ENCODE measurements around the gene SFI1.
"Not testable (repeated sequence)": the region's sequence is repeated elsewhere in the genome, so short reads cannot be mapped to it uniquely, and the experiment has no call there.

SFI1 gene

GRCh38 chr22:31556627-31557203 lies 60.4 kb downstream of the SFI1 start:
- Histone ChIP-seq H3K9ac (ENCODE audit: low read depth, low read length) (no peak overlapping the region), H3K4me1 (ENCODE audit: insufficient read depth, low read length) (no peaks in the 10 kb centered on the region), H3K27me3 (ENCODE audit: insufficient read depth, low read length) (no peaks in the 10 kb centered on the region), H3K27ac (ENCODE audit: low read depth, low read length) (no peak overlapping the region), H3K4me3 (ENCODE audit: low read length) (no peak overlapping the region), H3K9me3 (ENCODE audit: insufficient read depth, low read depth, low read length) (no peaks in the 10 kb centered on the region), H3K36me3 (ENCODE audit: insufficient read depth, low read length) (peaks cover 11% of the 10 kb centered on the region; the same call in 1 of the 2 replicates)
- WGBS = 79% methylated on average over 9 of the region's 9 CpGs

GRCh38 chr22:31558546-31558945 lies 62.2 kb downstream of the SFI1 start:
- H3K9me3 ChIP-seq (ENCODE audit: insufficient read depth, low read depth, low read length) = not testable (repeated sequence)

GRCh38 chr22:31561238-31561887 lies 65.0 kb downstream of the SFI1 start:
- H3K27me3 ChIP-seq (ENCODE audit: insufficient read depth, low read length) = no peaks in the 10 kb centered on the region
- 37% methylated on average over 6 of the region's 6 CpGs for WGBS
- H3K4me1 ChIP-seq (ENCODE audit: insufficient read depth, low read length) = no peaks in the 10 kb centered on the region
- H3K36me3 ChIP-seq (ENCODE audit: insufficient read depth, low read length) = peaks cover 11% of the 10 kb centered on the region; the same call in 1 of the 2 replicates
- no peaks in the 10 kb centered on the region for H3K9me3 ChIP-seq (ENCODE audit: insufficient read depth, low read depth, low read length)
- no peak overlapping the region for H3K9ac ChIP-seq (ENCODE audit: low read depth, low read length)
- no peak overlapping the region for H3K4me3 ChIP-seq (ENCODE audit: low read length)
- no peak overlapping the region for H3K27ac ChIP-seq (ENCODE audit: low read depth, low read length)

More at GRCh38 chr22:31558546-31558945, 62.2 kb downstream of the SFI1 start:
- peaks cover 11% of the 10 kb centered on the region; the same call in 1 of the 2 replicates for H3K36me3 ChIP-seq (ENCODE audit: insufficient read depth, low read length)
- not testable (repeated sequence) for H3K4me1 ChIP-seq (ENCODE audit: insufficient read depth, low read length); H3K4me3 ChIP-seq (ENCODE audit: low read length); H3K27me3 ChIP-seq (ENCODE audit: insufficient read depth, low read length); H3K9ac ChIP-seq (ENCODE audit: low read depth, low read length); H3K27ac ChIP-seq (ENCODE audit: low read depth, low read length)
- WGBS = 93% methylated on average over 7 of the region's 9 CpGs

- Histone ChIP-seq H3K27me3 (ENCODE audit: insufficient read depth, low read length) (no peaks in the 10 kb centered on the region), H3K4me3 (ENCODE audit: low read length) (no peak overlapping the region), H3K4me1 (ENCODE audit: insufficient read depth, low read length) (no peaks in the 10 kb centered on the region), H3K9ac (ENCODE audit: low read depth, low read length) (no peak overlapping the region), H3K9me3 (ENCODE audit: insufficient read depth, low read depth, low read length) (no peaks in the 10 kb centered on the region), H3K27ac (ENCODE audit: low read depth, low read length) (no peak overlapping the region), H3K36me3 (ENCODE audit: insufficient read depth, low read length) (peaks cover 9% of the 10 kb centered on the region; the same call in 1 of the 2 replicates)
- WGBS = 100% methylated on average over 2 of the region's 2 CpGs
Observed at GRCh38 chr22:31561970-31562369, 65.6 kb downstream of the SFI1 start.

- Histone ChIP-seq H3K9me3 (ENCODE audit: insufficient read depth, low read depth, low read length) (no peaks in the 10 kb centered on the region), H3K27ac (ENCODE audit: low read depth, low read length) (no peak overlapping the region), H3K36me3 (ENCODE audit: insufficient read depth, low read length) (no peaks in the 10 kb centered on the region), H3K9ac (ENCODE audit: low read depth, low read length) (no peak overlapping the region), H3K4me1 (ENCODE audit: insufficient read depth, low read length) (no peaks in the 10 kb centered on the region), H3K27me3 (ENCODE audit: insufficient read depth, low read length) (no peaks in the 10 kb centered on the region), H3K4me3 (ENCODE audit: low read length) (no peak overlapping the region)
- WGBS = 94% methylated on average over 1 of the region's 1 CpG
Observed at GRCh38 chr22:31566484-31566883, 70.1 kb downstream of the SFI1 start.

- WGBS = 95% methylated on average over 1 of the region's 1 CpG
- no peaks in the 10 kb centered on the region for H3K36me3 ChIP-seq (ENCODE audit: insufficient read depth, low read length)
- H3K9me3 ChIP-seq (ENCODE audit: insufficient read depth, low read depth, low read length) = no peaks in the 10 kb centered on the region
- no peaks in the 10 kb centered on the region for H3K27me3 ChIP-seq (ENCODE audit: insufficient read depth, low read length)
- H3K9ac ChIP-seq (ENCODE audit: low read depth, low read length) = no peak overlapping the region
- H3K27ac ChIP-seq (ENCODE audit: low read depth, low read length) = no peak overlapping the region
- H3K4me3 ChIP-seq (ENCODE audit: low read length) = no peak overlapping the region
- H3K4me1 ChIP-seq (ENCODE audit: insufficient read depth, low read length) = no peaks in the 10 kb centered on the region
Observed at GRCh38 chr22:31567196-31567595, 70.9 kb downstream of the SFI1 start.

- Histone ChIP-seq H3K9ac (ENCODE audit: low read depth, low read length) (no peak overlapping the region), H3K36me3 (ENCODE audit: insufficient read depth, low read length) (no peaks in the 10 kb centered on the region), H3K27me3 (ENCODE audit: insufficient read depth, low read length) (no peaks in the 10 kb centered on the region), H3K27ac (ENCODE audit: low read depth, low read length) (no peak overlapping the region), H3K9me3 (ENCODE audit: insufficient read depth, low read depth, low read length) (no peaks in the 10 kb centered on the region), H3K4me1 (ENCODE audit: insufficient read depth, low read length) (no peaks in the 10 kb centered on the region), H3K4me3 (ENCODE audit: low read length) (no peak overlapping the region)
- no CpG with 5 or more reads among the region's 2 CpGs for WGBS
Observed at GRCh38 chr22:31567702-31568101, 71.4 kb downstream of the SFI1 start.

GRCh38 chr22:31569126-31569525 lies 72.8 kb downstream of the SFI1 start:
- Histone ChIP-seq H3K36me3 (ENCODE audit: insufficient read depth, low read length) (peaks cover 3% of the 10 kb centered on the region), H3K4me3 (ENCODE audit: low read length) (no peak overlapping the region), H3K9ac (ENCODE audit: low read depth, low read length) (0 out of 2 replicates have a peak overlapping the region, but pooled peaks have one; percentile 14), H3K27me3 (ENCODE audit: insufficient read depth, low read length) (no peaks in the 10 kb centered on the region), H3K27ac (ENCODE audit: low read depth, low read length) (no peak overlapping the region), H3K9me3 (ENCODE audit: insufficient read depth, low read depth, low read length) (no peaks in the 10 kb centered on the region), H3K4me1 (ENCODE audit: insufficient read depth, low read length) (no peaks in the 10 kb centered on the region)
- 93% methylated on average over 1 of the region's 1 CpG for WGBS

GRCh38 chr22:31572939-31573338 lies 76.6 kb downstream of the SFI1 start:
- WGBS = 91% methylated on average over 5 of the region's 5 CpGs
- Histone ChIP-seq H3K4me1 (ENCODE audit: insufficient read depth, low read length) (no peaks in the 10 kb centered on the region), H3K4me3 (ENCODE audit: low read length) (no peak overlapping the region), H3K9me3 (ENCODE audit: insufficient read depth, low read depth, low read length) (no peaks in the 10 kb centered on the region), H3K27ac (ENCODE audit: low read depth, low read length) (no peak overlapping the region), H3K9ac (ENCODE audit: low read depth, low read length) (no peak overlapping the region), H3K36me3 (ENCODE audit: insufficient read depth, low read length) (peaks cover 11% of the 10 kb centered on the region), H3K27me3 (ENCODE audit: insufficient read depth, low read length) (no peaks in the 10 kb centered on the region)

GRCh38 chr22:31574055-31574670 lies 77.8 kb downstream of the SFI1 start:
- Histone ChIP-seq H3K9me3 (ENCODE audit: insufficient read depth, low read depth, low read length) (no peaks in the 10 kb centered on the region), H3K27me3 (ENCODE audit: insufficient read depth, low read length) (no peaks in the 10 kb centered on the region), H3K27ac (ENCODE audit: low read depth, low read length) (no peak overlapping the region), H3K36me3 (ENCODE audit: insufficient read depth, low read length) (peaks cover 14% of the 10 kb centered on the region), H3K4me3 (ENCODE audit: low read length) (no peak overlapping the region), H3K9ac (ENCODE audit: low read depth, low read length) (no peak overlapping the region), H3K4me1 (ENCODE audit: insufficient read depth, low read length) (no peaks in the 10 kb centered on the region)
- WGBS = 93% methylated on average over 3 of the region's 3 CpGs

- H3K4me3 ChIP-seq (ENCODE audit: low read length) = no peak overlapping the region
- H3K4me1 ChIP-seq (ENCODE audit: insufficient read depth, low read length) = no peaks in the 10 kb centered on the region
- peaks cover 14% of the 10 kb centered on the region for H3K36me3 ChIP-seq (ENCODE audit: insufficient read depth, low read length)
- no peaks in the 10 kb centered on the region for H3K9me3 ChIP-seq (ENCODE audit: insufficient read depth, low read depth, low read length)
- H3K27ac ChIP-seq (ENCODE audit: low read depth, low read length) = no peak overlapping the region
- no peaks in the 10 kb centered on the region for H3K27me3 ChIP-seq (ENCODE audit: insufficient read depth, low read length)
- WGBS = 95% methylated on average over 8 of the region's 8 CpGs
- H3K9ac ChIP-seq (ENCODE audit: low read depth, low read length) = no peak overlapping the region
Observed at GRCh38 chr22:31575190-31575589, 78.9 kb downstream of the SFI1 start.

All from HUES64 (cell line).